GM21825 (cell line): Measurements from ENCODE around the gene GPN1.
A peak's percentile ranks its signal among the peaks of the same experiment; 100 is the strongest.
"Not testable (repeated sequence)": the region's sequence is repeated elsewhere in the genome, so short reads cannot be mapped to it uniquely, and the experiment has no call there.

Source experiments
- ATAC-seq: cut with Tn5 transposase; IDR thresholded peaks from one replicate; pipeline ENCODE4 v1.9.1; 2021; ENCODE audit warnings: mild to moderate bottlenecking, moderate library complexity; ENCODE audit not compliant: unreplicated experiment

GPN1 gene

DNA sequence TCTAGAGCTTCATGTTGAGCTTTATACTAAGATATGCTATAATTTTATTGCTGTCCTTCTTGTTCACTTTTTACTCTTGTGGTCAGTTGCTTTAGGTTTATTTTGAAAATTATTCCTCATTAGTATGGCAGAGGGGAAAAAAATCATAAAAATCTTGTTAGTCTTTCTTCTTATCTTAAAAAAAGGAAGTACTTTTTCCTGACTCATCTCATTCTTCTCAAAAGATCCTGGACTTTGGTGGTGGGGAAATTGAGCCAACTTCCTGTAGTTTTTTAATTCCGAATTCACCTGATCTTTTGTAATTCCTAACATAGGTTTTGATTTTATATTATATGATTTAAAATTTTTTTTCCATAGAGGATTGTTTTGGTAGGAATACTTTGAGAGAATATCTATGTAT, 38.6 kb downstream of the GPN1 start:
- ATAC-seq: no peak

DNA sequence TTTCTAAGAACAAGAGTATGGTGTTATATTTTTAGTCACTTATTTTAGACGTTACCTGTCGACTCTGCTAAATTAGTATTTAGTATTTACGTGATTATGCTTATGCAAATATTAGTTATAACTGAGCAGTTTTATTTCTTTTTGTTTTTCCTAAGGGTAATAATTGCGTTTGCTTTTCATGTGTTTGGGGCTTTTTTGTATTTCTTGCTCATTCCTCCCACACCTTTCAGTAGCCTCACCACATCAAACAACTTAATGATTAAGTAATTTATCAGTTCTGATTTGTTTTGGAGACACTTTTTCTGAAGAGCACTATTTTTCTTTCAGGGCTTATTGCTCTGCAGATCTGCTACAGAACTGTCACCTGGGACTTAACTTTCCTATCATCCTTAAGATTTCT, 42.4 kb downstream of the GPN1 start:
- ATAC-seq: no peak

DNA sequence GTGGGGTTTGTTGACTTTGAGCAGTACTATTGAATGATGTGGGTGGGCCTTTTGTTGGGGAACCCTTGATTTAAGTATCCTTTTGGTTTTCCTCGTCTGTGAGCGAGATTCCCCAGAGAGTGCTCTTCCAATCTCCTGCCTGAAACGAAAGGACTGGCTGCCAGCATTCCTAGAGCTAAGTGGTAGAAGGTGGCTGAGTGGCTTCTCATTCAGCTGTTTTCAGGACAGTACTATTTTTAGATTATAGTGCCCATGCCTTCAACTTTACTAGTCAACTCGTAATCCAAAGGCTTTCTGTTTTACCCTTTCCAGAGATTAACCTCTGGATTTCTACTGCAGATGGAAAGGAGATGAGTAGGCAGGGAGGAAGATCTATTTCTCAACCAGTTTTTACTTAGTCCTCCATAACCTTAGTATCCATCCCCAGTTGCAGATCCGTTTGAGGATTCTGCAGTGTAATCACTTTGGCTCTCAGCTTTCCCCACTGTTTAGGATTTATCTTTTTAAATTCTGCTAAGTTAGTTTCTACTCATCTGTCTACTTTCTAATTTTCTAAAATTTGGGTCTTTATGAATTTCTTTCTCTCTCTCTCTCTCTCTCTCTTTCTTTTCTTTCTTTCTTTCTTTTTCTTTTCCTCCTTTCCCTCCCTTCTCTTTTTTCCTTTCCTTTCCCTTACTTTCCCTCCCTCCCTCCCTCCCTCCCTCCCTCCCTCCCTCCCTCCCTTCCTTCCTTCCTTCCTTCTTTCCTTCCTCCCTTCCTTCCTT, 44.1 kb downstream of the GPN1 start:
- ATAC-seq: no peak

GRCh38 chr2:27680571-27680970, 51.7 kb downstream of the GPN1 start:
- no peak for ATAC-seq

GRCh38 chr2:27681841-27682240, 53.0 kb downstream of the GPN1 start:
- no peak for ATAC-seq

DNA sequence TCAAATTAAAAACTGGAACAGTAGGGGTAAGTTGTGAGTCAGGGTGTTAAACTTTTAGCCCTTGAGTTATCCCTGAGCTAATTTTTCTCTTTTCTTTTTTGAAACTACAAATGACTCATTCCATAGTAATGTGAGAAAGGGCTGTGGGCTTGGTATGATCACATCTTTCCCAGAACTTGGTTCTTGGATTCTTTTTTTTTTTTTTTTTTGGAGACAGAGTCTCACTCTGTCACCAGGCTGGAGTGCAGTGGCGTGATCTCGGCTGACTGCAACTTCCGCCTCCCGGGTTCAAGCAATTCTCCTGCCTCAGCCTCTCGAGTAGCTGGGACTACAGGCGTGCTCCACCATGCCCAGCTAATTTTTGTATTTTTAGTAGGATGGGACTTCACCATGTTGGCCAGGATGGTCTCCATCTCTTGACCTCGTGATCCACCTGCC, 53.5 kb downstream of the GPN1 start:
- not testable (repeated sequence) for ATAC-seq

DNA sequence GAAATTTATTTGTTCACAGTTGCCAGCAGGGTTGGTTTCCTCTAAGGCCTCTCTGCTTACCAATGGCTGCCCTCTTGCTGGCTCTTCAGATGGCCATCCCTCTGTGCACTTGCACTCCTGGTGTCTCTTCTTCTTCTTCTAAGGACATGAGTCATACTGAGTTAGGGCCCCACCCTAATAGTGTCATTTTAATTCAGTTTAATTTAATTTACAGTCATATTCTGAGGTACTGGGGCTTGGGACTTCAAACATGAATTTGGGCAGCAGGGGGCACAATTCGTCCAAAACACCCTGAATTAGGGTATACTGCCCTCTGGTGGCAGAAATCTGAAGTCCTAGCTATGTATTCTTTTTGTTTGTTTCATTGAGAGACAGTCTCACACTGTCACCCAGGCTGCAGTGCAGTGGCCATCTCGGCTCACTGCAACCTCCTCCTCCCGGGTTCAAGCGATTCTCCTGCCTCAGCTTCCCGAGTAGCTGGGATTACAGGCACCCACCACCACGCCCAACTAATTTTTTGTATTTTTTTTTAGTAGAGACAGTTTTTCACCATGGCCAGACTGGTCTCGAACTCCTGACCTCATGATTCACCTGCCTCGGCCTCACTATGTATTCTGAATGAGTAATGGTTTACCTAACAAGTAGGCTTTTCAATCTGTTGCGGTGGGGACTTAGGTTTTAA, 54.7 kb downstream of the GPN1 start:
- ATAC-seq: peak; percentile 74

GRCh38 chr2:27685006-27685405, 56.2 kb downstream of the GPN1 start:
- ATAC-seq: not testable (repeated sequence)

GRCh38 chr2:27685577-27685976, 56.7 kb downstream of the GPN1 start:
- no peak for ATAC-seq

- no peak for ATAC-seq
Observed at GRCh38 chr2:27687232-27687631, 58.4 kb downstream of the GPN1 start.

DNA sequence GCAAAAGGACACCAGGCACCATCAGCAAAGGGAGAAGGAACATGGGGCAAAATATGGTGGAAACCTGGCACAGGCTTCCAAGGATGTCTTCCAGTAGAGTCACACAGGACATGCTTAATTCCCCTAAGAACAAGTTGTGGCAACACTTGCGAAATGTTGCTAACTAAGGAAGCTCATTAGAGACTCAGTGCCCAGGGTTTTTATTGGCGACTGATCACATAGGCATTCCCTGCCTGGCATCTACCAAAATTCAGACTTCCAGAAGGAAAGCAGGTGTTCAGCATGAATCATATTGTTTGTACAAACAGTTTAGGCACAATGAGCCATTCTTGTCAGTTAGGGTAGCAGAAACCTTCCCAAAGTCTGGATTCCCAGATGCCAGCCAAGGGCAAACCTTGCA, 60.6 kb downstream of the GPN1 start:
- ATAC-seq: no peak

DNA sequence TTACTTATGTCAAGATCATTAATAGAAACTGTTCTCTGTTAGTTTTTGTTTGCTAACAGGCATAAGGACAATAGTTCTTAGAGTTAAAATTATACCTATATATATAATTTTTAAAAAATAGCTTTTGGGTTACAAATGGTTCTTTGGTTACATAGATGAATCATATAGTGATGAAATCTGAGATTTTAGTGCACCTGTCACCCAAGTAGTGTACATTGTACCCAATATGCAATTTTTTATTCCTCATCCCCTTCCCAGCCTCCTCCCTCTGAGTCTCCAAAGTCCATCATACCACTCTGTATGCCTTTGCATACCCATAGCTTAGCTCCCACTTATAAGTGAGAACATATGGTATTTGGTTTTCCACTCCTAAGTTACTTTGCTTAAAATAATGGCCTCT, 61.2 kb downstream of the GPN1 start:
- ATAC-seq: no peak

DNA sequence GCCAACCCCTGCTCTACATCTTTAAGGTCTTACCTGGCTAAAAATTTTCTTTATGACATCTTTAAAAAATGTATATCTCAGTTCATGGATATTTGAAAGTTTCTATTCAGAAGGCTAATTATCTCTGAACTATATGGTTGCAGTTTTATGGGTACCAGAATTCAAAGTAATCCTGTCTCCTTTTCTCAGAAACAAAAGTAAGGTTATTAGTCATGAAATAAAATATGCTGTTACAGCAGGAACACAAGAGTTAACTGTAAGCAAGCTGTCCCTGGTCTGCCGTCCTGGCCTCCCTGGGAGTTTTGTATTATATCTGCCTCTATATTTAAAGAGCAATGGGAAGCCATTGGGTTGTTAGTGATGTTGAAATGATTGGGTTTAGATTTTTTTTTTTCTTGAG, 68.8 kb downstream of the GPN1 start:
- no peak for ATAC-seq
